Umbilical cord (tissue), 2 donors: Measurements from ENCODE around the gene ARMH4. TPM values are rescaled to one million over a fixed set of nuclear protein-coding genes. Genes with fewer than 3 reads are reported as not detected.

Experiments used
- DNase-seq: peaks from one replicate; pipeline ENCODE4 v3.0.0-alpha.2; 2015; ENCODE audit warnings: low spot score
- total RNA-seq: library from RNA; depleted of rRNA; stranded (reverse); fragments of >200 nt; gene quantifications from one replicate; pipeline ENCODE4 v1.2.3, GENCODE V29; 2014; ENCODE audit warnings: low replicate concordance; ENCODE audit not compliant: insufficient read depth

ARMH4 gene
- total RNA-seq, 1 donor from 2014 or later, result 25.3 TPM

- no peak for DNase-seq
Observed at GRCh38 chr14:58099682-58100081, 52.3 kb downstream of the ARMH4 start.

DNA sequence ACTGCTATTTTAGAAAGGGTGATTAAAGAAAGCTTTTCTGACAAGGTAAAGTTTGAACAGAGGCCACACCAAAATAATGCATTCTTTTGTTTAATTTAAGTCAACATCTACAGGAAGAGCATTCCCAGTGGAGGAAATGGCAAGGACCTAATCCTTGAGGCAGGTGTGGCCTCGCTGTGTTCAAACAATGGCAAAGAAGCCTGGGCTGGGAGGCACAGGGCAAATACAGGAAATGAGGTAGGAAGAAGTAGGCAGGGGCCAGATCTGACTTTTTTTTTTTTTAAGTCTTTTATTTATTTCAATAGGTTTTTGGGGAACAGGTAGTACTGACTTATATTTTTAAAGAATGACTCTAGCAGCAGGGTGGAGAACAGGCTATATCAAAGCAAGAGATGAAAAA is 53.5 kb downstream of the ARMH4 start:
- DNase-seq, result no peak

DNA sequence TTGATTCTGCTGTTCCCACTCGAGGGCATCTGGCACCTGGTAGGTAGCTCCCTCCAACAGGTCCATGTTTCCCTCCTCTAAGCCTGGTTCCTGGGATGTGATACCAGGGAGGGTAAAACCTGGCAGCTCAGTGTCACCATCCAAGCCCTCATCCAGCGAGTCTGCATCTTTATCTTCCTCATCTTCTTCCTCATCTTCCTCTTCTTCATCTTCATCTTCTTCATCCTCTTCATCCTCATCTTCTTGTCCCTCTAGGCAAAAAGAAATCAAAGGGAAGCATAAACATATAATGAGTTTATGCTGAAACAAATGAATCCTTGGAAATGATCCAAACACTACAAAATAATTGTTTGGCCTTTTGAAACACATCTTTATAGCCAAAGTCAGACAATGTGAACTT is 55.3 kb downstream of the ARMH4 start:
- no peak for DNase-seq

- no peak for DNase-seq
Observed at GRCh38 chr14:58091883-58092630, 60.0 kb downstream of the ARMH4 start.

DNA sequence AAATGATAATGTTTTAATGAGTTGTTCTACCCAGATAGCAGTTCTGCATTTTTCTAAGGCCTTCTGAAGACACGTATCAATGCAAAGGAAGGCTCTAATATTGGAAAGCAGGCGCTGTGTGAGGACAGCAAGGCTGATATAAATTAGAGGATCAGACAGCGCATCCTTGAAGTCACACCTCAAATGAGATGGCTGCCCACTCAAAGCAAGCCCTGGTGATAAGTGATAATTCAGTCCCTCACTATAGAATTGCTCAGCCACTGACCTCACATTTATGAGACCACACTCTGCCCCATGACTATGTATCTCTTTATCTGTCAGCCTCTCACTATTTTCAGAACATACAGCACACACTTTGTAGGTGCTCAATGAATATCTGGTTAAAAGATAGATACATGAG is 62.4 kb downstream of the ARMH4 start:
- no peak for DNase-seq

- no peak for DNase-seq
Observed at GRCh38 chr14:58088961-58089360, 63.1 kb downstream of the ARMH4 start.

GRCh38 chr14:58085877-58086276 is 66.1 kb downstream of the ARMH4 start:
- no peak for DNase-seq

- peak; percentile 86 for DNase-seq
Observed at GRCh38 chr14:58082491-58083098, 69.4 kb downstream of the ARMH4 start.

DNA sequence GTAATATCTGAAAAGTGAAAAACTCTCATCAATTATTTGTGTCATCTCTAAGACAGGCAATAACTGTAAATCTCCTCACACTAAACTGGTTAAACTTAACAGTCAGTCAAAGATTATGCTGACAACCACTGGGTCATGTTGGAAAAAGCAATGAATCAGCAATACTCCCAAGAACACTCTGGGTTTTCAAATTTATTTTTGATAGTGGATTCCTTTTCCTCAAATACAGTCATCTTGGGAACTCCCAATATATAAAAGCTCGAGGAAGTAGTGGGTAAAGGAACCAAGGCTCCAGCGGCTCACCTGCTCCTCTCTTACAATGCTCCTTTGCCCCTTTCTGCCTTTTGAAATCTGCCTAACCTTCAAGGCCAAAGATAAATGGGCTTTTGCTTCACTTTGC is 70.0 kb downstream of the ARMH4 start:
- DNase-seq, result no peak

DNA sequence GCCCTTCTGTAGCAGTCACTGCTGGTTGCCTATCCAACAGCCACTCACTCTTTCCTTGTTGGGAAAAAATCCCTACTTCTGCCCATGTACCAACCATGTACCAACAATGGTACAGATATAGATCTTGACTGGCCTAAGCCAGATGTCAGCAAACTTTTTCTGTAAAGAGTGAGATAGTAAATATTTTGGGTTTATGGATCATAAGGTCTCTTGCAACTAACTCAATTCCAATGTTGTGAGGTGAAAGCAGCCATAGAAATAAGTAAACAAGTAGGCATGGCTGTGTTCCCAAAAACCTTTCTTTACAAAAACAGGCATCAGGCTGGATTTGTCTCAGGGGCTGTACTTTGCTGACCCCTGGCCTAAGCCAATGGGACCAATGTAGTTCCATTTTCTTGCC is 73.5 kb downstream of the ARMH4 start:
- no peak for DNase-seq

DNA sequence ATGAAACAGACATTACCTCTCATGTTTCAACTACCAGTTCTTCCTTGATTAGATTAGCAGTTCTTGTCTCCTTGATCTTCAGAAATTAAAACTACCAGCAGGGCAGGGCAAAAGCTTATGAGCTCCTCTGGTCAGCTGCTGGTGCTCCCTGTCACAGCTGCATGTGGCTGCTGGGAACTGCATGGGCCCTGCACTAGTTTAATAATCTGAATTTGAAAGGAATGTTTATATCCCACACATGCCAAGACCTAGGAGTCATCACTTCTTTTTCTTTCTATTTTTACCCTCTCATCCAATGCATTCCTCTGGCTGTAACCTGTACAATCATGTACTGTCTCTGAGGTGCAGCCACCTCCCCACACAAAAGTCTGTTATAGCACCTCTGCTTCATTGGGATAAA is 73.9 kb downstream of the ARMH4 start:
- DNase-seq, result peak; percentile 41

- no peak for DNase-seq
Observed at GRCh38 chr14:58077621-58078020, 74.4 kb downstream of the ARMH4 start.

DNA sequence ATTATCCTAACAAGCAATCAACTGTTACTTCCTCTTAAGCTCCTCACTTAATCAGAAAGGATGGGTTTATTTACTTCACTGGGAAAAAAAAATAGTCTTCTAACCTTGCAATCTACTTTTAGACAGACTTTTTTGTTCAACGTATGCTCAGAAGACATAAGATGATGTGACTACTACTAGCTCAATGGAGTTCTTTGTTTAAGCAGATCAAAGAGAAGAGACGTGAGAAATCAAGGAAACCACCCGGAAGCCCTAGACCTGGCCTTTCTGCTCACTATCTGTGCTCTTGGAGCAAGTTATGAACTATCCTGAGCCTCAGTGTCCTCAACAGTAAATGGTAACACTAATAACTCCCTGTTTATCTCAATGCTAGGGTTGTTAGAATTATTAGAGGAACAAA is 78.5 kb downstream of the ARMH4 start:
- DNase-seq, result no peak

GRCh38 chr14:58072288-58073071 is 79.5 kb downstream of the ARMH4 start:
- peak; percentile 78 for DNase-seq

DNA sequence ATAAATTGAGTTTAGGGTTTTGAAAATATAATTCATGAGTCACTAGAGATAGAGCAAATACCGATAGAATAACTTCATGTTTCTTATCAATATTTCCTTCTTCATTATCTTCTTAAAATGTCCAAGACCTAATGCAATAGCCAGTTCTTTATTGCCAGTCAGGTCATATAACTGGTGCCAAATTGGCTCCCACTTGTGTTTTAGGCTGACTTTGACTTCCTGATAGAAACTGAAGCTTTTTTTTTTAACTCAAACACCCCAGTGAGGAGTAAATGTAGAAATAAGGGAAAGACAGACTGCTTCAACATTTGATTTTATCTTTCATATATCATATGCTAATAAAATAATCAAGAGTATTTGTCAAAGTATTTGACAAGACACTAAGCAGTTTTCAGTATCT is 80.7 kb downstream of the ARMH4 start:
- DNase-seq, result no peak

DNA sequence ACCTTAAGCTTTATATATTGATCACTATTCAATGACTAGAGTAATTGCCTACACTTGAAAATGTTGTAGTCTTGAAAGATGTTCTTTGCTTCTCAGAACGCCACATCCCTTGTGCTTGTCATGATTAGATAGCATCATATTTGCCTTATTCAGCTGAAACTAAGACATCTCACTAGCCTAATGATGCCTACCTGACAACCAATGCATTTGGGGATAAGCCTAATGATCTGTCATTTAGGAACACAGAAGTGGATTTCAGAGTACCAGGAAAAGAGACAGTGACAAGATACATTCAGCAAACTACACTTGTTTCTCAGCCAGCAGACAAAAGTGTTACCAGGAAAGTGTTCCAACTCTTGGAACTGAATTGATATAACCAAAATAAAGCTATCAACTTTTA is 83.7 kb downstream of the ARMH4 start:
- DNase-seq, result no peak

DNA sequence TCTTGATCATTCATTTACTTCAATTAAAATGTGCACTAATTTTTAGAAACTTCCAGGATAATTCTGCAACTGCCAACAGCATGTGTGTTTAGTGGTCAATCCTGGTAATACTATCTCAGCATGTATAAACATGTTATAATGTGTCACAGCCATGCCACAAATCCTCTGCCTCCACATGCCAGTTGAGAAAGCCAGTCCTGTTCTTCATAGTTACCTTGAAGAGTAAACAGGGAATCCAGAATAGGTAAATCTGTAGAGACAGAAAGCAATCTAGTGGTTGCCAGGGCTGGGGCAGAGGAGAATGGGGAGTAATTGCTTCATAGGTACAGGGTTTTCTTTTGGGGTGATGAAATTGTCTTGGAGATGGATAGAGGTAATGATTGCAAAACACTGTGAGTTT is 85.9 kb downstream of the ARMH4 start:
- DNase-seq, result no peak

- no peak for DNase-seq
Observed at GRCh38 chr14:58061581-58061980, 90.4 kb downstream of the ARMH4 start.

GRCh38 chr14:58060898-58061297 is 91.1 kb downstream of the ARMH4 start:
- DNase-seq, result no peak

GRCh38 chr14:58060077-58060476 is 91.9 kb downstream of the ARMH4 start:
- DNase-seq, result no peak

GRCh38 chr14:58059126-58059525 is 92.9 kb downstream of the ARMH4 start:
- peak; percentile 46 for DNase-seq

- peak; percentile 95 for DNase-seq
Observed at GRCh38 chr14:58055497-58056010, 96.5 kb downstream of the ARMH4 start.

- DNase-seq, result no peak
Observed at GRCh38 chr14:58054100-58054499, 97.9 kb downstream of the ARMH4 start.
